ENCODE data around the gene DUSP8. TPM values are rescaled to one million over a fixed set of nuclear protein-coding genes. Genes with fewer than 3 reads are reported as not detected.

Gene DUSP8
- total RNA-seq, 2 experiments from 2014 or later = not detected

GRCh38 chr11:1531449-1532013 is 40.5 kb downstream of the DUSP8 start:
- H3K4me1 ChIP-seq (ENCODE audit: insufficient read depth, low read length, poor library complexity, severe bottlenecking) = no peaks in the 10 kb centered on the region
- 0 out of 2 replicates have a peak, but pooled peaks cover 8% of the 10 kb centered on the region for H4K20me1 ChIP-seq (ENCODE audit: insufficient read depth, low read length)
- H3K9me3 ChIP-seq (ENCODE audit: low read length) = no peaks in the 10 kb centered on the region
- ChIA-PET CTCF (ENCODE audit: unreplicated experiment) (no interaction called here), POLR2A (no interaction called here)
- H3K79me2 ChIP-seq (ENCODE audit: insufficient read depth, low read depth, low read length) = no peaks in the 10 kb centered on the region
- H3K4me2 ChIP-seq (ENCODE audit: low read length) = no peak overlapping the region
- no peak overlapping the region for H2AFZ ChIP-seq (ENCODE audit: low read length)
- H3K36me3 ChIP-seq (ENCODE audit: insufficient read depth, low read length) = no peaks in the 10 kb centered on the region
- H3K4me3 ChIP-seq (ENCODE audit: low read depth, low read length, poor library complexity, severe bottlenecking) = no peak overlapping the region
- intact Hi-C loops (cut with micrococcal nuclease; ENCODE audit: unreplicated experiment) = no loop called here
- no peak for TF ChIP-seq EZH2phosphoT487 (IDR thresholded peaks at IDR 0.05; ENCODE audit: borderline replicate concordance, low read depth, low read length)
- TF ChIP-seq CTCF (conservative IDR thresholded peaks at IDR 0.05; ENCODE audit: low read length) = no peak
- BruUV-seq (replicated peaks) = no TSS peak
- no peaks in the 10 kb centered on the region for H3K9me2 ChIP-seq (ENCODE audit: insufficient read depth, low read length)
- H3K27ac ChIP-seq (ENCODE audit: low read depth, low read length, poor library complexity, severe bottlenecking) = no peak overlapping the region
- DNase-seq (ENCODE audit: low spot score) = no peak

- no peak overlapping the region for H3K4me3 ChIP-seq (ENCODE audit: low read depth, low read length, poor library complexity, severe bottlenecking)
- H3K27ac ChIP-seq (ENCODE audit: low read depth, low read length, poor library complexity, severe bottlenecking) = no peak overlapping the region
- 0 out of 2 replicates have a peak, but pooled peaks cover 8% of the 10 kb centered on the region for H4K20me1 ChIP-seq (ENCODE audit: insufficient read depth, low read length)
- BruUV-seq (replicated peaks) = no TSS peak
- H3K36me3 ChIP-seq (ENCODE audit: insufficient read depth, low read length) = no peaks in the 10 kb centered on the region
- H2AFZ ChIP-seq (ENCODE audit: low read length) = no peak overlapping the region
- H3K4me1 ChIP-seq (ENCODE audit: insufficient read depth, low read length, poor library complexity, severe bottlenecking) = no peaks in the 10 kb centered on the region
- ChIA-PET POLR2A (no interaction called here), CTCF (ENCODE audit: unreplicated experiment) (no interaction called here)
- H3K9me3 ChIP-seq (ENCODE audit: low read length) = no peaks in the 10 kb centered on the region
- intact Hi-C loops (cut with micrococcal nuclease; ENCODE audit: unreplicated experiment) = no loop called here
- TF ChIP-seq CTCF (conservative IDR thresholded peaks at IDR 0.05; ENCODE audit: low read length) (no peak), EZH2phosphoT487 (IDR thresholded peaks at IDR 0.05; ENCODE audit: borderline replicate concordance, low read depth, low read length) (no peak)
- no peak for DNase-seq (ENCODE audit: low spot score)
- no peaks in the 10 kb centered on the region for H3K79me2 ChIP-seq (ENCODE audit: insufficient read depth, low read depth, low read length)
- H3K9me2 ChIP-seq (ENCODE audit: insufficient read depth, low read length) = no peaks in the 10 kb centered on the region
- H3K4me2 ChIP-seq (ENCODE audit: low read length) = no peak overlapping the region
Observed at GRCh38 chr11:1530686-1531448, 41.2 kb downstream of the DUSP8 start.

- TF ChIP-seq EZH2phosphoT487 (IDR thresholded peaks at IDR 0.05; ENCODE audit: borderline replicate concordance, low read depth, low read length) (no peak), CTCF (conservative IDR thresholded peaks at IDR 0.05; ENCODE audit: low read length) (no peak)
- BruUV-seq (replicated peaks) = no TSS peak
- no peak for DNase-seq (ENCODE audit: low spot score)
- ChIA-PET CTCF (ENCODE audit: unreplicated experiment) (no interaction called here), POLR2A (no interaction called here)
- Histone ChIP-seq H3K9me2 (ENCODE audit: insufficient read depth, low read length) (no peaks in the 10 kb centered on the region), H3K9me3 (ENCODE audit: low read length) (no peaks in the 10 kb centered on the region), H3K36me3 (ENCODE audit: insufficient read depth, low read length) (no peaks in the 10 kb centered on the region), H3K4me2 (ENCODE audit: low read length) (no peak overlapping the region), H3K4me1 (ENCODE audit: insufficient read depth, low read length, poor library complexity, severe bottlenecking) (peaks cover 2% of the 10 kb centered on the region), H3K4me3 (ENCODE audit: low read depth, low read length, poor library complexity, severe bottlenecking) (no peak overlapping the region), H2AFZ (ENCODE audit: low read length) (no peak overlapping the region), H4K20me1 (ENCODE audit: insufficient read depth, low read length) (0 out of 2 replicates have a peak, but pooled peaks cover 8% of the 10 kb centered on the region), H3K27ac (ENCODE audit: low read depth, low read length, poor library complexity, severe bottlenecking) (no peak overlapping the region), H3K79me2 (ENCODE audit: insufficient read depth, low read depth, low read length) (no peaks in the 10 kb centered on the region)
- intact Hi-C loops (cut with micrococcal nuclease; ENCODE audit: unreplicated experiment) = loop anchor here (10.0 kb wide), 1 partner anchor 1185 kb away; no protein-coding TSS in a partner anchor
Observed at GRCh38 chr11:1529774-1530173, 42.3 kb downstream of the DUSP8 start.
